Panc1 (cell line): ENCODE results near the gene PHKA2.

Experiments used
- CTCF ChIP-seq: fragments of 450-650 bp; IDR thresholded peaks from 2 replicates; pipeline ENCODE4 v1.5.1; 2017; ENCODE audit warnings: mild to moderate bottlenecking
- REST ChIP-seq, 2 experiments: IDR thresholded peaks; 2 replicates each; pipeline ENCODE4 v1.6.1; 2011 to 2012; ENCODE audit warnings: low read depth in 2 of 2, control low read depth in 1 of 2, low read length in 1 of 2, mild to moderate bottlenecking in 1 of 2, moderate library complexity in 1 of 2; ENCODE audit not compliant: insufficient read depth in 1 of 2

GRCh38 chrX:18873836-18874235 lies 110.1 kb downstream of the PHKA2 start:
- TF ChIP-seq REST (IDR thresholded peaks at IDR 0.05; ENCODE audit: insufficient read depth in 1 of 2, low read depth in 2 of 2, low read length in 1 of 2): no peak
- TF ChIP-seq CTCF: no peak
